Testis (tissue), 3 donors: Measurements from ENCODE around the gene GPR176. TPM values are rescaled to one million over a fixed set of nuclear protein-coding genes. Genes with fewer than 3 reads are reported as not detected.

Source experiments
- DNase-seq: peaks from one replicate; pipeline ENCODE4 v3.0.0-alpha.2; 2019
- H3K27ac ChIP-seq, 2 donors: fragments of 200-600 bp; sonication (generic); one replicate each; pipeline ENCODE4 v1.5.1; 2019
- H3K27me3 ChIP-seq: fragments of 200-600 bp; sonication (generic); one replicate; pipeline ENCODE4 v1.5.1; 2019
- H3K36me3 ChIP-seq: fragments of 200-600 bp; sonication (generic); one replicate; pipeline ENCODE4 v1.5.1; 2017; ENCODE audit warnings: low read depth; ENCODE audit errors: missing control alignments
- H3K4me1 ChIP-seq: fragments of 200-600 bp; sonication (generic); one replicate; pipeline ENCODE4 v1.5.1; 2019
- H3K4me3 ChIP-seq, 2 donors: fragments of 200-600 bp; sonication (generic); one replicate each; pipeline ENCODE4 v1.5.1; 2017 to 2019
- H3K9me3 ChIP-seq: fragments of 200-600 bp; sonication (generic); one replicate; pipeline ENCODE4 v1.5.1; 2017
- CTCF ChIP-seq, 3 experiments: fragments of 450-650 bp in 2 of 3; fragments of 200-600 bp in 1 of 3; sonication (generic) in 1 of 3; IDR thresholded peaks; one replicate each; pipeline ENCODE4 v1.5.1; 2016 to 2019; ENCODE audit warnings: antibody characterized with exemption in 3 of 3, mild to moderate bottlenecking in 2 of 3, moderate library complexity in 1 of 3
- POLR2A ChIP-seq: fragments of 450-650 bp; IDR thresholded peaks from one replicate; pipeline ENCODE4 v1.6.1; 2017; ENCODE audit warnings: antibody characterized with exemption, mild to moderate bottlenecking, moderate library complexity
- WGBS, 2 donors: methylation state at CpG; one replicate each; pipeline ENCODE4 v1.1.5; 2018; 5-methylcytosine and 5-hydroxymethylcytosine counted together
- intact Hi-C: fragments of 100-400 bp; cut with DNase I; formaldehyde crosslinking; loops from one replicate; pipeline ENCODE4 v1.15.1; 2023; ENCODE audit warnings: low total_unique reads
- polyA plus RNA-seq: library from polyadenylated mRNA; stranded (reverse); fragments of 350-450 nt; fragmentation: Illumina TruSeq; extraction: RNeasy Lipid Tissue Mini Kit (QIAGEN cat#74804); gene quantifications from one replicate; pipeline ENCODE4 v1.2.3, GENCODE V29; 2014; ENCODE audit warnings: low read depth, low replicate concordance; ENCODE audit not compliant: insufficient read depth
- total RNA-seq, 2 donors: library from RNA; depleted of rRNA; stranded (reverse); fragments of >200 nt; gene quantifications; one replicate each; pipeline ENCODE4 v1.2.3, GENCODE V29; 2016

GPR176 gene
- total and polyA plus RNA-seq, 3 donors from 2014 or later, result 22.0 to 34.1 (median 23.1) TPM

GRCh38 chr15:39942753-39943150 is 22.7 kb upstream of the GPR176 start:
- H3K9me3 ChIP-seq, result no peaks in the 10 kb centered on the region
- no peaks in the 10 kb centered on the region for H3K27me3 ChIP-seq
- no peak overlapping the region for H3K27ac ChIP-seq
- peaks cover 4% of the 10 kb centered on the region for H3K36me3 ChIP-seq
- no peak for DNase-seq
- intact Hi-C loops, result no loop called here
- no peak overlapping the region for H3K4me3 ChIP-seq
- WGBS, 2 donors, result 95 to 98% methylated on average over 3 of the region's 3 CpGs
- peaks cover 7% of the 10 kb centered on the region for H3K4me1 ChIP-seq
- no peak for TF ChIP-seq CTCF (IDR thresholded peaks at IDR 0.05)
- TF ChIP-seq POLR2A, result no peak

- H3K27me3 ChIP-seq, result no peaks in the 10 kb centered on the region
- H3K4me3 ChIP-seq, result no peak overlapping the region
- H3K27ac ChIP-seq, result no peak overlapping the region
- peaks cover 7% of the 10 kb centered on the region for H3K4me1 ChIP-seq
- peaks cover 4% of the 10 kb centered on the region for H3K36me3 ChIP-seq
- intact Hi-C loops, result no loop called here
- no peak for DNase-seq
- WGBS, 2 donors, result 92 to 93% methylated on average over 3 of the region's 3 CpGs
- no peak for TF ChIP-seq CTCF (IDR thresholded peaks at IDR 0.05)
- no peak for TF ChIP-seq POLR2A
- H3K9me3 ChIP-seq, result no peaks in the 10 kb centered on the region
These were observed 22.2 kb upstream of the GPR176 start for GRCh38 chr15:39942101-39942752.

- Histone ChIP-seq H3K36me3 (peaks cover 4% of the 10 kb centered on the region), H3K27ac (peak overlapping the region in 1 of 2 donors; percentile 22), H3K4me1 (peaks cover 14% of the 10 kb centered on the region), H3K4me3 (no peak overlapping the region), H3K27me3 (no peaks in the 10 kb centered on the region), H3K9me3 (no peaks in the 10 kb centered on the region)
- 76 to 86% methylated on average over 6 of the region's 6 CpGs for WGBS, 2 donors
- intact Hi-C loops, result no loop called here
- TF ChIP-seq CTCF (IDR thresholded peaks at IDR 0.05), result no peak
- TF ChIP-seq POLR2A, result no peak
- DNase-seq, result no peak
These were observed 19.7 kb upstream of the GPR176 start for GRCh38 chr15:39939487-39940452.

GRCh38 chr15:39937696-39938095 is 17.6 kb upstream of the GPR176 start:
- intact Hi-C loops, result no loop called here
- peaks cover 17% of the 10 kb centered on the region for H3K4me1 ChIP-seq

More at GRCh38 chr15:39937696-39938095, 17.6 kb upstream of the GPR176 start:
- WGBS, 2 donors, result 89 to 90% methylated on average over 5 of the region's 5 CpGs
- H3K36me3 ChIP-seq, result no peaks in the 10 kb centered on the region
- DNase-seq, result no peak
- no peaks in the 10 kb centered on the region for H3K27me3 ChIP-seq
- H3K9me3 ChIP-seq, result no peaks in the 10 kb centered on the region
- TF ChIP-seq POLR2A (no peak), CTCF (IDR thresholded peaks at IDR 0.05) (no peak)
- H3K27ac ChIP-seq, result no peak overlapping the region
- H3K4me3 ChIP-seq, result no peak overlapping the region
